ENCODE measurements around the gene ST3GAL4. TPM values are rescaled to one million over a fixed set of nuclear protein-coding genes. Genes with fewer than 3 reads are reported as not detected.
A peak's percentile ranks its signal among the peaks of the same experiment; 100 is the strongest.

Gene ST3GAL4
- total RNA-seq, 1 experiment from 2014 or later = 11.2 TPM

GRCh38 chr11:126338346-126339055 is 17.0 kb upstream of the ST3GAL4 start:
- Histone ChIP-seq H3K27me3 (replicated peaks; ENCODE audit: control insufficient read depth, insufficient read depth, low read length) (no peaks in the 10 kb centered on the region), H3K4me1 (peaks cover 11% of the 10 kb centered on the region; the same call in 1 of the 2 replicates), H3K9me3 (no peaks in the 10 kb centered on the region), H3K36me3 (ENCODE audit: control insufficient read depth, insufficient read depth, low read length) (0 out of 2 replicates have a peak, but pooled peaks cover 2% of the 10 kb centered on the region), H3K4me3 (ENCODE audit: low read depth, low read length) (no peak overlapping the region)
- no peak overlapping the region for H3K4me3 Mint-ChIP-seq (ENCODE audit: unreplicated experiment)
- H3K9me3 Mint-ChIP-seq (ENCODE audit: unreplicated experiment) = no peaks in the 10 kb centered on the region
- H3K4me1 Mint-ChIP-seq (ENCODE audit: low read depth, unreplicated experiment) = peaks cover 5% of the 10 kb centered on the region
- DNase-seq = no peak
- peak overlapping the region; percentile 21 for H3K27ac Mint-ChIP-seq (ENCODE audit: unreplicated experiment)
- H3K27me3 Mint-ChIP-seq (ENCODE audit: insufficient read depth, unreplicated experiment) = no peaks in the 10 kb centered on the region
- BruUV-seq (replicated peaks) = no TSS peak
- intact Hi-C loops (cut with micrococcal nuclease; ENCODE audit: unreplicated experiment) = no loop called here
- CTCF ChIA-PET = interaction anchor here (0.6 kb wide), 1 partner anchor 10 kb away, joined by 3 read pairs; no protein-coding TSS in a partner anchor
- no peak for TF ChIP-seq CTCF (IDR thresholded peaks at IDR 0.05; ENCODE audit: insufficient read depth in 1 of 2, low read depth in 1 of 2, low read length in 1 of 2, severe bottlenecking in 1 of 2, unreplicated experiment in 1 of 2)
- H3K36me3 Mint-ChIP-seq (ENCODE audit: insufficient read depth, unreplicated experiment) = peaks cover 10% of the 10 kb centered on the region
- POLR2A ChIA-PET = no interaction called here

GRCh38 chr11:126339073-126339862 is 16.2 kb upstream of the ST3GAL4 start:
- peak overlapping the region; percentile 21 for H3K27ac Mint-ChIP-seq (ENCODE audit: unreplicated experiment)
- no peak for DNase-seq
- no peak overlapping the region for H3K4me3 ChIP-seq (ENCODE audit: low read depth, low read length)
- intact Hi-C loops (cut with micrococcal nuclease; ENCODE audit: unreplicated experiment) = no loop called here
- H3K27me3 ChIP-seq (replicated peaks; ENCODE audit: control insufficient read depth, insufficient read depth, low read length) = no peaks in the 10 kb centered on the region
- no peaks in the 10 kb centered on the region for H3K9me3 Mint-ChIP-seq (ENCODE audit: unreplicated experiment)
- no peaks in the 10 kb centered on the region for H3K9me3 ChIP-seq
- no TSS peak for BruUV-seq (replicated peaks)
- peaks cover 11% of the 10 kb centered on the region; the same call in 1 of the 2 replicates for H3K4me1 ChIP-seq
- ChIA-PET CTCF (no interaction called here), POLR2A (no interaction called here)
- 0 out of 2 replicates have a peak, but pooled peaks cover 2% of the 10 kb centered on the region for H3K36me3 ChIP-seq (ENCODE audit: control insufficient read depth, insufficient read depth, low read length)
- H3K27me3 Mint-ChIP-seq (ENCODE audit: insufficient read depth, unreplicated experiment) = no peaks in the 10 kb centered on the region
- H3K4me1 Mint-ChIP-seq (ENCODE audit: low read depth, unreplicated experiment) = no peaks in the 10 kb centered on the region
- no peak for TF ChIP-seq CTCF (IDR thresholded peaks at IDR 0.05; ENCODE audit: insufficient read depth in 1 of 2, low read depth in 1 of 2, low read length in 1 of 2, severe bottlenecking in 1 of 2, unreplicated experiment in 1 of 2)
- no peak overlapping the region for H3K4me3 Mint-ChIP-seq (ENCODE audit: unreplicated experiment)
- peaks cover 10% of the 10 kb centered on the region for H3K36me3 Mint-ChIP-seq (ENCODE audit: insufficient read depth, unreplicated experiment)

GRCh38 chr11:126339863-126340434 is 15.5 kb upstream of the ST3GAL4 start:
- TF ChIP-seq CTCF (IDR thresholded peaks at IDR 0.05; ENCODE audit: insufficient read depth in 1 of 2, low read depth in 1 of 2, low read length in 1 of 2, severe bottlenecking in 1 of 2, unreplicated experiment in 1 of 2) = no peak
- peaks cover 17% of the 10 kb centered on the region for H3K36me3 Mint-ChIP-seq (ENCODE audit: insufficient read depth, unreplicated experiment)
- intact Hi-C loops (cut with micrococcal nuclease; ENCODE audit: unreplicated experiment) = no loop called here
- no peaks in the 10 kb centered on the region for H3K9me3 ChIP-seq
- H3K4me3 ChIP-seq (ENCODE audit: low read depth, low read length) = no peak overlapping the region
- H3K4me1 ChIP-seq = peaks cover 11% of the 10 kb centered on the region; the same call in 1 of the 2 replicates
- no peaks in the 10 kb centered on the region for H3K27me3 Mint-ChIP-seq (ENCODE audit: insufficient read depth, unreplicated experiment)
- H3K27ac Mint-ChIP-seq (ENCODE audit: unreplicated experiment) = no peak overlapping the region
- BruUV-seq (replicated peaks) = no TSS peak
- ChIA-PET CTCF (no interaction called here), POLR2A (no interaction called here)
- H3K4me1 Mint-ChIP-seq (ENCODE audit: low read depth, unreplicated experiment) = no peaks in the 10 kb centered on the region
- no peak for DNase-seq
- no peak overlapping the region for H3K4me3 Mint-ChIP-seq (ENCODE audit: unreplicated experiment)
- 0 out of 2 replicates have a peak, but pooled peaks cover 2% of the 10 kb centered on the region for H3K36me3 ChIP-seq (ENCODE audit: control insufficient read depth, insufficient read depth, low read length)
- H3K27me3 ChIP-seq (replicated peaks; ENCODE audit: control insufficient read depth, insufficient read depth, low read length) = no peaks in the 10 kb centered on the region
- no peaks in the 10 kb centered on the region for H3K9me3 Mint-ChIP-seq (ENCODE audit: unreplicated experiment)
